H1 (cell line): ENCODE data around the gene RAB40C. TPM values are rescaled to one million over a fixed set of nuclear protein-coding genes. Genes with fewer than 3 reads are reported as not detected.

ENCODE experiments used
- CTCF ChIA-PET: fragments of 300-600 bp; sonication (Branson Sonifier 250); formaldehyde crosslinking; loops from one replicate; lab custom pipeline; 2021; ENCODE audit not compliant: partially characterized antibody; lab: Charles Lee
- POLR2A ChIA-PET: fragments of 300-600 bp; sonication (Branson Sonifier 250); formaldehyde crosslinking; loops from one replicate; lab custom pipeline; 2021; ENCODE audit warnings: inconsistent platforms; ENCODE audit not compliant: partially characterized antibody; lab: Charles Lee
- DNase-seq, 2 experiments: peaks; one replicate each; pipeline versions ENCODE4 v3.0.0 to v3.0.0-alpha.2; 2010 to 2022; ENCODE audit warnings: low spot score in 2 of 2, low read depth in 1 of 2, mixed read lengths in 1 of 2
- FAIRE-seq: peaks from 2 replicates; lab custom pipeline; 2011; peaks lifted over from hg19 to GRCh38; lab: Jason Lieb, UNC
- H2AFZ ChIP-seq: 2 replicates; pipeline ENCODE4 v1.8.1; 2012; ENCODE audit warnings: low read length, inconsistent platforms
- H2AK5ac ChIP-seq: 2 replicates; pipeline ENCODE4 v1.6.1; 2013; ENCODE audit warnings: low read depth, low read length
- H2BK120ac ChIP-seq: replicated peaks from 2 replicates; pipeline ENCODE3; 2013; ENCODE audit warnings: low read depth, low read length, inconsistent platforms
- H2BK12ac ChIP-seq: 2 replicates; pipeline ENCODE4 v1.6.1; 2013; ENCODE audit warnings: low read depth, low read length
- H2BK15ac ChIP-seq: 2 replicates; pipeline ENCODE4 v1.6.1; 2013; ENCODE audit warnings: low read length
- H2BK20ac ChIP-seq: 2 replicates; pipeline ENCODE4 v1.6.1; 2013; ENCODE audit warnings: low read length
- H2BK5ac ChIP-seq: 2 replicates; pipeline ENCODE4 v1.6.1; 2013; ENCODE audit warnings: low read depth, low read length
- H3K14ac ChIP-seq: 2 replicates; pipeline ENCODE4 v1.6.1; 2013; ENCODE audit warnings: inconsistent platforms; ENCODE audit not compliant: insufficient read length
- H3K18ac ChIP-seq: 2 replicates; pipeline ENCODE4 v1.6.1; 2013; ENCODE audit warnings: low read length; ENCODE audit errors: extremely low read depth
- H3K23ac ChIP-seq: 2 replicates; pipeline ENCODE4 v1.6.1; 2013; ENCODE audit warnings: inconsistent platforms; ENCODE audit not compliant: insufficient read length
- H3K23me2 ChIP-seq: 2 replicates; pipeline ENCODE4 v1.6.1; 2013; ENCODE audit warnings: low read depth, low read length
- H3K27ac ChIP-seq: 2 replicates; pipeline ENCODE4 v1.6.1; 2011; ENCODE audit warnings: low read depth, low read length, inconsistent platforms
- H3K27me3 ChIP-seq, 4 experiments: replicated peaks in 1 of 4; 1 replicate in 1 of 4; 2 replicates in 3 of 4; pipeline versions ENCODE4 v1.6.1 to v1.8.1; 2011 to 2013; ENCODE audit warnings: low read length in 3 of 4, mild to moderate bottlenecking in 3 of 4, inconsistent platforms in 2 of 4, mixed read lengths in 2 of 4, moderate library complexity in 1 of 4; ENCODE audit not compliant: control insufficient read depth in 3 of 4, insufficient read depth in 3 of 4; ENCODE audit errors: extremely low read depth in 1 of 4
- H3K36me3 ChIP-seq, 4 experiments: 2 replicates each; pipeline versions ENCODE4 v1.6.1 to v1.8.1; 2011 to 2013; ENCODE audit warnings: mild to moderate bottlenecking in 4 of 4, low read length in 3 of 4, moderate library complexity in 2 of 4, control low read depth in 1 of 4, inconsistent platforms in 1 of 4; ENCODE audit not compliant: insufficient read depth in 4 of 4, control insufficient read depth in 2 of 4
- H3K4ac ChIP-seq: replicated peaks from 2 replicates; pipeline ENCODE3; 2013; ENCODE audit warnings: low read length, low read depth, mixed read lengths, inconsistent platforms; ENCODE audit not compliant: insufficient read length
- H3K4me1 ChIP-seq, 4 experiments: replicated peaks in 1 of 4; 1 replicate in 1 of 4; 2 replicates in 3 of 4; pipeline versions ENCODE4 v1.6.1 to v1.8.1; 2011 to 2013; ENCODE audit warnings: low read length in 3 of 4, inconsistent platforms in 2 of 4, mixed read lengths in 1 of 4; ENCODE audit not compliant: insufficient read depth in 4 of 4, control insufficient read depth in 3 of 4
- H3K4me2 ChIP-seq, 2 experiments: 2 replicates each; pipeline versions ENCODE4 v1.6.1 to v1.8.1; 2011 to 2013; ENCODE audit warnings: low read depth in 2 of 2, low read length in 2 of 2, control low read depth in 1 of 2, inconsistent platforms in 1 of 2, mild to moderate bottlenecking in 1 of 2; ENCODE audit not compliant: insufficient read depth in 1 of 2
- H3K4me3 ChIP-seq, 4 experiments: fragments of 200-600, 300-600 bp in 1 of 4; sonication (generic), shearing (Covaris generic), sonication (Bioruptor Twin) in 1 of 4; 2 replicates each; pipeline versions ENCODE4 v1.5.1 to v1.8.1; 2011 to 2016; ENCODE audit warnings: low read length in 4 of 4, low read depth in 3 of 4, control low read depth in 2 of 4, inconsistent platforms in 2 of 4, mild to moderate bottlenecking in 2 of 4, mixed read lengths in 1 of 4, moderate library complexity in 1 of 4; ENCODE audit not compliant: insufficient read depth in 2 of 4; ENCODE audit errors: extremely low read depth in 1 of 4
- H3K56ac ChIP-seq: replicated peaks from 2 replicates; pipeline ENCODE3; 2013; ENCODE audit warnings: low read depth, mild to moderate bottlenecking, mixed read lengths, low read length, inconsistent platforms; ENCODE audit not compliant: insufficient read length
- H3K79me1 ChIP-seq: 2 replicates; pipeline ENCODE4 v1.6.1; 2013; ENCODE audit warnings: low read depth, low read length, control low read depth
- H3K79me2 ChIP-seq, 2 experiments: 2 replicates each; pipeline versions ENCODE4 v1.6.1 to v1.8.1; 2012 to 2013; ENCODE audit warnings: low read length in 2 of 2, mild to moderate bottlenecking in 2 of 2, inconsistent platforms in 1 of 2; ENCODE audit not compliant: insufficient read depth in 2 of 2, control insufficient read depth in 1 of 2
- H3K9ac ChIP-seq, 4 experiments: replicated peaks in 1 of 4; 1 replicate in 1 of 4; 2 replicates in 3 of 4; pipeline versions ENCODE4 v1.6.1 to v1.8.1; 2011 to 2013; ENCODE audit warnings: low read depth in 3 of 4, low read length in 3 of 4, control low read depth in 2 of 4, mild to moderate bottlenecking in 2 of 4, moderate library complexity in 2 of 4, inconsistent platforms in 1 of 4; ENCODE audit errors: extremely low read depth in 1 of 4
- H3K9me3 ChIP-seq, 2 experiments: 2 replicates each; pipeline versions ENCODE4 v1.6.1 to v1.8.1; 2012 to 2013; ENCODE audit warnings: mild to moderate bottlenecking in 2 of 2, moderate library complexity in 2 of 2, control low read depth in 1 of 2, inconsistent platforms in 1 of 2, low read depth in 1 of 2, low read length in 1 of 2, mixed read lengths in 1 of 2; ENCODE audit not compliant: insufficient read depth in 2 of 2
- H4K20me1 ChIP-seq, 2 experiments: replicated peaks in 1 of 2; 2 replicates each; pipeline versions ENCODE3 to v1.8.1; 2011 to 2013; ENCODE audit warnings: inconsistent platforms in 2 of 2, low read length in 2 of 2, mild to moderate bottlenecking in 1 of 2; ENCODE audit not compliant: insufficient read depth in 2 of 2, control insufficient read depth in 1 of 2
- H4K5ac ChIP-seq: 2 replicates; pipeline ENCODE4 v1.6.1; 2013; ENCODE audit warnings: low read length, low read depth, mixed read lengths, inconsistent platforms; ENCODE audit not compliant: insufficient read length
- H4K8ac ChIP-seq: 2 replicates; pipeline ENCODE4 v1.8.0; 2013; ENCODE audit warnings: mild to moderate bottlenecking, moderate library complexity, low read length, inconsistent platforms; ENCODE audit not compliant: insufficient read depth; ENCODE audit errors: extremely low read depth
- H4K91ac ChIP-seq: replicated peaks from 2 replicates; pipeline ENCODE3; 2013; ENCODE audit warnings: low read length, mixed read lengths, inconsistent platforms; ENCODE audit not compliant: insufficient read length
- ASH2L ChIP-seq: fragments of 200-600, 300-600 bp; sonication (generic); IDR thresholded peaks from one replicate; pipeline ENCODE4 v1.7.1; 2017; ENCODE audit warnings: low read length
- CBX8 ChIP-seq: fragments of 300-800, 300-1000 bp; sonication (generic); IDR thresholded peaks from 2 replicates; pipeline ENCODE4 v1.7.1; 2016; ENCODE audit warnings: low read depth, low read length, borderline replicate concordance
- E2F6 ChIP-seq: IDR thresholded peaks from 2 replicates; pipeline ENCODE4 v1.6.1; 2012; ENCODE audit warnings: inconsistent platforms
- KDM4A ChIP-seq: IDR thresholded peaks from one replicate; pipeline ENCODE4 v1.7.1; 2012; ENCODE audit warnings: low read depth, mild to moderate bottlenecking, moderate library complexity, low read length, inconsistent platforms; ENCODE audit not compliant: severe bottlenecking
- SIN3A ChIP-seq, 2 experiments: IDR thresholded peaks in 1 of 2; conservative IDR thresholded peaks in 1 of 2; 2 replicates each; pipeline ENCODE4 v1.6.1; 2011 to 2012; ENCODE audit warnings: low read length in 2 of 2, improper control_type of control experiment in 1 of 2, low read depth in 1 of 2, mild to moderate bottlenecking in 1 of 2
- SIRT6 ChIP-seq: IDR thresholded peaks from one replicate; pipeline ENCODE4 v1.7.1; 2012; ENCODE audit warnings: low read length, inconsistent platforms
- SP2 ChIP-seq: IDR thresholded peaks from 2 replicates; pipeline ENCODE4 v1.6.1; 2012; ENCODE audit warnings: mild to moderate bottlenecking, low read length, inconsistent platforms
- TAF1 ChIP-seq: IDR thresholded peaks from 2 replicates; pipeline ENCODE4 v1.6.1; 2011; ENCODE audit warnings: mild to moderate bottlenecking, low read depth, low read length
- WGBS, 2 experiments: shearing (Covaris generic) in 1 of 2; methylation state at CpG; one replicate each; pipeline versions ENCODE4 v1.1.6 to v1.1.7; 2013 to 2015; ENCODE audit warnings: low lambda C conversion rate in 2 of 2, mixed read lengths in 2 of 2, inconsistent platforms in 1 of 2, low coverage in 1 of 2, missing lambda C conversion rate in 1 of 2; ENCODE audit not compliant: insufficient replicate concordance in 2 of 2, insufficient coverage in 1 of 2, insufficient read length in 1 of 2; ENCODE audit errors: extremely low coverage in 1 of 2, missing lambda C conversion rate in 1 of 2; 5-methylcytosine and 5-hydroxymethylcytosine counted together
- polyA plus RNA-seq, 7 experiments: library from polyadenylated mRNA; depleted of rRNA in 3 of 7; stranded (reverse) in 5 of 7; unstranded in 2 of 7; fragments of >200 nt in 5 of 7; fragments of 200-250 nt in 2 of 7; gene quantifications; 1 replicate in 5 of 7; 2 replicates in 1 of 7; 4 replicates in 1 of 7; pipeline versions ENCODE4 v1.2.1 to v1.2.3, GENCODE V29; 2011 to 2013; ENCODE audit warnings: missing spikeins in 2 of 7, mixed read lengths in 2 of 7
- total RNA-seq: library from RNA; stranded (reverse); fragmentation: NEBNext Ultra II Directional; extraction: Animal tissue kit (Norgen Biotek cat#: 25700); gene quantifications from 2 replicates; pipeline ENCODE4 v1.2.1, GENCODE V29; 2021
- TF ChIP-seq, protein P1 (sequence below): IDR thresholded peaks from 2 replicates; pipeline ENCODE4 v1.6.1; 2011; ENCODE audit warnings: low read length, improper control_type of control experiment

Gene RAB40C
- total and polyA plus RNA-seq, 2 of the 8 experiments (the other 6 are each of a cell fraction or from before 2014, with no cell fraction given) = 13.9 to 15.6 TPM

GRCh38 chr16:648071-648780 is 58.4 kb downstream of the RAB40C start:
- Histone ChIP-seq H3K4ac (no peak overlapping the region), H3K14ac (no peak overlapping the region), H3K56ac (peak overlapping the region; percentile 77), H3K9ac (peak overlapping the region; percentile 14 to 54 (median 30); a peak in 3 of 7 replicates), H3K79me2 (peaks cover 0 to 1% of the 10 kb centered on the region in 2 experiments; a peak in 1 of 4 replicates), H3K4me2 (peak overlapping the region; percentile 67 to 86), H3K4me1 (peaks cover 0 to 4% (median 1%) of the 10 kb centered on the region in 4 experiments; a peak in 5 of 7 replicates), H4K8ac (peak overlapping the region; percentile 82), H3K27ac (0 out of 2 replicates have a peak overlapping the region, but pooled peaks have one; percentile 35), H3K23ac (no peak overlapping the region), H2BK12ac (peak overlapping the region; percentile 50; the same call in 1 of the 2 replicates), H4K20me1 (peaks cover 0 to 7% of the 10 kb centered on the region in 2 experiments), H3K36me3 (peaks cover 0 to 6% (median 0%) of the 10 kb centered on the region in 4 experiments; a peak in 1 of 8 replicates), H3K27me3 (no peaks in the 10 kb centered on the region), H3K79me1 (no peaks in the 10 kb centered on the region; the same call in 1 of the 2 replicates), H4K5ac (no peak overlapping the region), H3K9me3 (no peaks in the 10 kb centered on the region), H2BK20ac (no peak overlapping the region), H2AK5ac (no peak overlapping the region), H2BK120ac (no peak overlapping the region), H2BK5ac (no peak overlapping the region; the same call in none of the 2 replicates), H2BK15ac (no peak overlapping the region), H3K23me2 (peaks cover 7% of the 10 kb centered on the region), H3K4me3 (peak overlapping the region; percentile 59 to 76 (median 68)), H2AFZ (no peak overlapping the region), H3K18ac (peak overlapping the region; percentile 32), H4K91ac (peak overlapping the region; percentile 6)
- CTCF ChIA-PET = interaction anchor here (0.7 to 7.9 kb wide), 25 partner anchors 9 to 639 kb away, joined by 3 to 104 read pairs (median 5); partner anchors contain the start of genes JMJD8, METTL26, NHLRC4 and RHBDL1
- FAIRE-seq (no peak), DNase-seq (peak in 1 of 2 experiments; percentile 77)
- POLR2A ChIA-PET = interaction anchor here (0.8 to 2.9 kb wide), 17 partner anchors 10 to 277 kb away, joined by 3 to 14 read pairs (median 4); partner anchors contain the start of genes JMJD8, METTL26, MRPL28 and RHBDL1
- WGBS, 2 experiments = 47% methylated on average over 19 of the region's 24 CpGs; no CpG with 5 or more reads in 1 of the 2 experiments
- TF ChIP-seq TAF1 (no peak), SIRT6 (no peak), SP2 (no peak), ASH2L (no peak), E2F6 (no peak), KDM4A (no peak), SIN3A (conservative IDR thresholded peaks at IDR 0.05 in 1 of 2, IDR thresholded peaks at IDR 0.05 in 1 of 2; ENCODE audit: low read depth in 1 of 2, low read length in 2 of 2) (0 out of 4 replicates have a peak, but pooled peaks of 1 of the 2 experiments have one; percentile 62), CBX8 (no peak)
- TF ChIP-seq, protein P1, sequence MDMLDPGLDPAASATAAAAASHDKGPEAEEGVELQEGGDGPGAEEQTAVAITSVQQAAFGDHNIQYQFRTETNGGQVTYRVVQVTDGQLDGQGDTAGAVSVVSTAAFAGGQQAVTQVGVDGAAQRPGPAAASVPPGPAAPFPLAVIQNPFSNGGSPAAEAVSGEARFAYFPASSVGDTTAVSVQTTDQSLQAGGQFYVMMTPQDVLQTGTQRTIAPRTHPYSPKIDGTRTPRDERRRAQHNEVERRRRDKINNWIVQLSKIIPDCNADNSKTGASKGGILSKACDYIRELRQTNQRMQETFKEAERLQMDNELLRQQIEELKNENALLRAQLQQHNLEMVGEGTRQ = no peak
